ENCODE data around the gene YES1.

DNA sequence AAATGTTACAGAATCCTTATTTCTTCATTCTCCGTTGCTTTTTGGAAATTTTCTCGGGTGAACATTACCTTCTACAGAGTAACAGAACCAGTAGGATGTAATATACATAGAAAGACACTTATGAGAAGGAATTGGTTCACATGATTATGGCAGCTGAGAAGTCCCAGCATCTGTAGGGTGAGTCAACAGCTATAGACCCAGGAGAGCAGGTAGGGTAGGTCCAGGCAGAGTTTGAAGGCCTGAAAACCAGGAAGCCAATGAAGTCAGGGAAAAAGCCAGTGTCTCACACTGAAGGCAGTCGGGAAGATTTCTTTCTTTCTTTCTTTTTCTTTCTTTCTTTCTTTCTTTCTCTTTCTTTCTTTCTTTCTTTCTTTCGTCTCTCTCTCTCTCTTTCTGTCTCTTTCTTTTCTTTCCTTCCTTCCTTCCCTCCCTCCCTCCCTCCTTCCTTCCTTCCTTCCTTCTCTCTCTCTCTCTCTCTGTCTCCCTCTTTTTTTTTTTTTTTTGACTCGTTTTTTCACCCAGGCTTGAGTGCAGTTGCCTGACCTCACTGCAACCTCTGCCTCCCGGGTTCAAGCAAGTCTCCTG is 15.1 kb upstream of the YES1 start:
- no peak for TF ChIP-seq CTCF (tag by site-specific recombination; IDR thresholded peaks at IDR 0.05)
- no peak for TF ChIP-seq ZNF112 (tag by site-specific recombination; IDR thresholded peaks at IDR 0.05)
- no peak for TF ChIP-seq ZBTB48 (tag by site-specific recombination; IDR thresholded peaks at IDR 0.05)
- no peak for TF ChIP-seq ZNF701 (tag by site-specific recombination; IDR thresholded peaks at IDR 0.05)
- TF ChIP-seq ZNF10 (tag by site-specific recombination; IDR thresholded peaks at IDR 0.05): no peak
- TF ChIP-seq HOXC10 (CRISPR knock-in tag; IDR thresholded peaks at IDR 0.05): no peak
- TF ChIP-seq IKZF3 (tag by site-specific recombination; IDR thresholded peaks at IDR 0.05): no peak
- no peak for TF ChIP-seq ZNF354C (tag by site-specific recombination; IDR thresholded peaks at IDR 0.05; ENCODE audit: borderline replicate concordance, low read depth)
- TF ChIP-seq MZF1 (tag by site-specific recombination; IDR thresholded peaks at IDR 0.05; ENCODE audit: borderline replicate concordance): no peak
- no peak for TF ChIP-seq ZNF24 (tag by site-specific recombination; IDR thresholded peaks at IDR 0.05)
- no peak for TF ChIP-seq ZSCAN18 (tag by site-specific recombination; IDR thresholded peaks at IDR 0.05)
- no peak for TF ChIP-seq ZBTB1 (tag by site-specific recombination; IDR thresholded peaks at IDR 0.05)
